NCI-H2171 (cell line): Measurements from ENCODE around the gene BAIAP3.
A peak's percentile ranks its signal among the peaks of the same experiment; 100 is the strongest.

ENCODE experiments used
- DNase-seq: peaks from one replicate; lab custom pipeline; 2025; lab: John Stamatoyannopoulos, UW

BAIAP3 gene

GRCh38 chr16:1346422-1347285, 13.2 kb downstream of the BAIAP3 start:
- DNase-seq: no peak

- no peak for DNase-seq
Measured at GRCh38 chr16:1347286-1347855, 13.9 kb downstream of the BAIAP3 start.

GRCh38 chr16:1347962-1348361, 14.5 kb downstream of the BAIAP3 start:
- no peak for DNase-seq

GRCh38 chr16:1348441-1348840, 15.0 kb downstream of the BAIAP3 start:
- no peak for DNase-seq

- DNase-seq: no peak
Measured at GRCh38 chr16:1348926-1349325, 15.5 kb downstream of the BAIAP3 start.

- no peak for DNase-seq
Measured at GRCh38 chr16:1349351-1349750, 15.9 kb downstream of the BAIAP3 start.

- DNase-seq: no peak
Measured at GRCh38 chr16:1349951-1350350, 16.5 kb downstream of the BAIAP3 start.

- DNase-seq: no peak
Measured at GRCh38 chr16:1350691-1351090, 17.2 kb downstream of the BAIAP3 start.

- DNase-seq: no peak
Measured at GRCh38 chr16:1351215-1351581, 17.8 kb downstream of the BAIAP3 start.

- peak; percentile 83 for DNase-seq
Measured at GRCh38 chr16:1351582-1352362, 18.3 kb downstream of the BAIAP3 start, which contains the start of the genes GNPTG and TSR3. Gene GNPTG (plus strand): TSS chr16:1351931. CDS start chr16:1351966, 35 bp downstream. Gene TSR3 (minus strand): TSS chr16:1351878. CDS start chr16:1351804, 74 bp downstream.

- DNase-seq: no peak
Measured at GRCh38 chr16:1354815-1355540, 21.5 kb downstream of the BAIAP3 start.

GRCh38 chr16:1355591-1355990, 22.1 kb downstream of the BAIAP3 start:
- DNase-seq: no peak

GRCh38 chr16:1356061-1356900, 22.8 kb downstream of the BAIAP3 start:
- no peak for DNase-seq

GRCh38 chr16:1357906-1358566, 24.6 kb downstream of the BAIAP3 start:
- no peak for DNase-seq

- DNase-seq: no peak
Measured at GRCh38 chr16:1361685-1362360, 28.4 kb downstream of the BAIAP3 start.

GRCh38 chr16:1362807-1363206, 29.4 kb downstream of the BAIAP3 start:
- DNase-seq: no peak

GRCh38 chr16:1363501-1364041, 30.1 kb downstream of the BAIAP3 start:
- DNase-seq: peak; percentile 19

GRCh38 chr16:1364510-1364909, 31.1 kb downstream of the BAIAP3 start:
- DNase-seq: no peak

GRCh38 chr16:1366060-1366711, 32.7 kb downstream of the BAIAP3 start:
- no peak for DNase-seq
